ENCODE results near the gene MRPL43.
A peak's percentile ranks its signal among the peaks of the same experiment; 100 is the strongest.

The MRPL43 gene

DNA sequence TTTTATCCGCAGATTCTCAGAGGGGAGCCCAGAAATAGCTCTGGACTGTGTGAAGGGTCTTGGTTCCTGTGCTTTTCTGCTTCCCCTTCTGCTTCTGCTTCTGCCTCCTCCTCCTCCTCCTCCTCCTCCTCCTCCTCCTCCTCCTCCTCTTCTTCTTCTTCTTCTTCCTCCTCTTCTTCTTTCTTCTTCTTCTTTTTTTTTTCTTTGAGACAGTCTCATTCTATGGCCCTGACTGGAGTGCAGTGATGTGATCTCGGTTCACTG is 32.1 kb upstream of the MRPL43 start:
- DNase-seq, result no peak

DNA sequence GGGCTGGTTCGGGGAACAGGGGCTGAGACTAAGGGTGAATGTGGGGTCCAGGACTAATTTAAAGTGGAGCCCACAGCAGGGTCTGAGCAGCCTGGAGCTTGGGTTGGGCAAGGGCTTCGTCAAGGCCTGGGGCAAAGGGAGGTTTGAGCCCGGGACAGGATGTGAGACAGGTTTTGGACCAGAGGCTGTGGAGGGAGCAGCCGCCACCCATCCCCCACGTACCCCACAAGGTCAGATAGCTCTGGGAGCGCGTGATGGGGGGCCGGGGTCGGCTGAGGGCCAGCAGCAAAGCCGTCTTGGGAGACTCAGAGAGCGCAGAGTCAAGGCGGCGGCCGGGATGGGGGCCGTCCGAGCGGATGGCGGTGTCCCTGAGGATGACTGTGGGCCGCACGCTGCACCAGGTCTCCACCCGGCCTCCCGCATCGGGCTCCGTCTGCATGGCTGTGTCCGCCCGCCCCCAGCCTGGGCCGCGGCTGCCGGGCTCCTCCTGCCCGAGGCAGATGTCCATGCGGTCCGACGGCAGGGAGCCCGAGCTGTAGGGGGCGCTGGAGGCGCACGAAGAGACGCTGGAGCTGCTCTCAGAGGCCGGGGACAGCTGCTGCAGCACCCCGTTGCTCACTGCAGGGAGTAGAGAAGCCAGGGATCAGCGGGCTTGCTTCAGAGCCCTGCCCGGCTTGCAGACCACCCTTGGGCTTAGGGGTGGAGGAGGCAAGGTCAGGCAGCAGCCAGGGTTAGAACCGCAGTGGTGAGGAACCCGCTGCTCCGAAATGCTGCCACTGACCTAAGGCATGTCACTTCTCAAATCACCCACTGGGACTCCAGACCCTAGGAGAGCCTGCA is 31.5 kb upstream of the MRPL43 start:
- DNase-seq, result peak; percentile 87 to 94 (median 91)

DNA sequence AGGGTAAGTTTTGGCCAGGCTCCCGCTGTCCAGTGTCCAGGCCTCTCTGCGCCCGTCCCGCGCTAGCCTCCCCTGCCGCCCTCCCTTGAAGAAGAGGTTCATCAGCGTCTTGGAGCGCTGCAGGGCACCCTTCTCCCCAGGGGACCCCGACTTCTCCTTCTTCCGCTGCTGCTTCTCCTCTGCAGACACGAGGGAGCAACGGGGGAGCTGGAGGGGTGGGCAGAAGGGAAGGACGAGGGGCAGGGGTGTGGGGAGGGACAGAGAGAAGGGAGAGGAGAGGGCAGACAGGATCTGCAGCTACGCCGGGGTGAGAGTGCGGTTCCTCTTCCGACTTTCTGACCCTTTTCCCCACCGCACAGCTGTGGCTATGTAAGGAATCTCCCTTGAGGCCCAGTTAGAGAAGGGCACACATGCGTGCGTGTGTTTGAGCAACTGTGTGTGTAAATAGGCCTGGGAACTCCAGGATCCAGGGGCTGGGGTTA is 30.9 kb upstream of the MRPL43 start:
- DNase-seq, result peak; percentile 58 to 73 (median 70)

DNA sequence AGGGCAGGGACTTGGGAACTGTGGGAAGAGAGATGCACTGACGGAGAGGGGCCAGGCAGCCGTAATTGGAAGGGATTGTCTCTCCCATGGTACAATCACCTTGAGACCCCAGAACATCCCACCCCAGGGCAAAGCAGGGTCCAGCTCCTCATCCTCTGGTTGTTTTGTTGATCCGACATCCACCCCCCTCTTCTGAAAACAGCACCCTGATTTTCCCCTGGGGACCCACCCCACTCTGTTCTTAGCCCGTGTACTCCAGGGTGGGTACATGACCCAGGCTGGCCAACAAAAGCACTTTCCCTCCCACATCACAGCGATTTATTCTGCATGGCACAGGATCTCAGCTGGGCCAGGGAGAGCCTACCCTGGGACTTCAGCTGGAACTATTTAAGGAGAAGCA is 29.5 kb upstream of the MRPL43 start:
- DNase-seq, result no peak

DNA sequence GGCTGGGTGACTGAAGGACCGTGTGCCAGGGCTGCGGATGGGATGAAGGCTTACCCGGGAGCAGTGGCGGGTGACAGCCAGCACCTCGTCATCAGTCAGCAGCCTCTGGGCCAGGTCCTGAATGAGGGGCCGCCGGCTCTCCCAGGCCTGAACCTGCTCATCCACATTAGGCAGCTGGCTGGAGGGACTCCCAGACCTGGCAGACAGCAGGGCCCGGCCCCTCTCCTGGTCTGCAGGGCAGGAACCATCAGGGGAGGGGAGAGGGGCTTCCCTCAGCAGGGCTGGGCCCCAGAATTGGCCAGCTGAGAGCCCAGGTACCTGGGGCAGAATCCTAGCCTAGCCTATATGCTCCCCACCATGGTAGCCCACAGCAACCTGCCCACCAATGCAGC is 28.3 kb upstream of the MRPL43 start:
- DNase-seq, result no peak

DNA sequence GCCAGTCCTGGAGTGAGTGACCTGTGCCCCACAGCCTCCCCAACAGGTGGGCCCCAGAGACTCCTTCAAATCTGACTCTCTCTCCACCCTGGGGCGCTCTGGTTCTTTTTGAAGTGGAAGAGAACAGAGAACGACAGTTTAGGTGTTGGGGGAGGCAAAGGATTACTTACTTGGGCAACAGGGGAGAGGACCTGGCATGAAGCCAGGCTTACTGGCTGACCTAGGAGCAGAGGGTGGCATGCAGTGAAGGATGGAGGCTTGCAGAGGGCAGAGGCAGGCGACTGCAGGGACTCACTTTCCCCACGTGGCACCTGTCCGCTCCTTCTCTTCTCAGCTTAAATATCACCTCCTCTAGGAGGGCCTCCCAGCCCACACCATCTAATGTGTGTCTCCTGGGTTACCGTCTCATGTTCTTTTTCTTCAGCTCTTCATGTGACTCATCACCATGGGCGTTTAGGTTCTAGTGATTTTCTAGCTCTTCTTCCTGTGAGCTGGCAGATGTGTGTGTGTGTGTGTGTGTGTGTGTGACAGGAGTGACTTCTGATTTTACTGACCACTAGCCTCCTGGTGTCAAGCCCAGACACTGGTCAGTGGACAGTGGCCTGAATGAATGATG is 27.8 kb upstream of the MRPL43 start:
- DNase-seq, result peak; percentile 40 to 79 (median 48)

DNA sequence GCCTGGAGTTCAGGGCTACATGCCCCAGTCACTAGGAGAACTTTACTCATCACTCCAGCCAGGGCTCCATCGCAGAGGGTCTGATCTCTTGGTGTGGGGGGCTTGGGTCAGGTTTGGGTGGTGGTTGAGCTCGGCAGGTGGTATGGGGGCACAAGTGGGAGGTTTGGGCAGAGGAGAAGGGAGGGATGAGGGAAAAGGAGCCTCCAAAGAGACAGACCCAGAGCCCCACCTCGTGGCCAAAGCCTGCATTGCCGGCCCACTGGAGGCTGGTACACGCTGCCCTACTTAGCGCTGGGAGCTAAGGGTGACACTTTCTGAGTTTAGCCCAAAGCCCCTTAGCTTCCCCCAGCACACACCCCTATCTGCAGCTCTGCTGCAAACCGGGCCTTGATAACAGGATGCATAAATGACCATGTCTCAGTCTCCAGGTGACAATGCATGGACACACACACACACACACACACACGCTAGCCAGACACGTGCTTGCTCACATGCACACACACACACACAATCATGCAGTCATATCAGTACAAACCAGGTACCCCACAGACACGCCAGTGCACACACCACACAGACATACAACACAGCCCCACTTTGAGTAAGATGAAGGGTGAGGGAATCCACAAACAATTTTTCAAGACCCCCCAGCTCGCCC is 27.1 kb upstream of the MRPL43 start:
- DNase-seq, result peak; percentile 75 to 88 (median 86)

DNA sequence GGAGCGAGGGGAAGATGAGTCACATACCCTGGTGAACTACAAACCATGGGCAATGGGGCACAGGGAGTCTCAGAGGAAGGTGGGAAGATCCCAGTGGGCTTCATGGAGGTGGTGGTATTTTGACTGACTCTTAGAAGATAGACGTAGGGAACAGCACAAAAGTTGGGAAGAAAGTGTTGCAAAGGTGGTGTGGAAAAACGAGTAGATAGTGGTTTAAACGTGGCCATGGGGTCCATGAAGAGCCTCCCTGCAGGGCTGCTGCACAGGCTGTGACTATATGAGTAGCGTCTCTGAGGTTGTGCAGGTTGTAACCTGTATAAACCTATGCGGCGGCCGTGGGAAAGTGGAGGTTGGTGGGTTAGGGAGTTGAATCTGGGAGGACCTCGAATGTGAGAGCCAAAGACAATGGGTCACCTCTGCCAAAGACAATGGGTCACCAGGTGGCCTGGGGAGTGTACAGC is 26.1 kb upstream of the MRPL43 start:
- no peak for DNase-seq

DNA sequence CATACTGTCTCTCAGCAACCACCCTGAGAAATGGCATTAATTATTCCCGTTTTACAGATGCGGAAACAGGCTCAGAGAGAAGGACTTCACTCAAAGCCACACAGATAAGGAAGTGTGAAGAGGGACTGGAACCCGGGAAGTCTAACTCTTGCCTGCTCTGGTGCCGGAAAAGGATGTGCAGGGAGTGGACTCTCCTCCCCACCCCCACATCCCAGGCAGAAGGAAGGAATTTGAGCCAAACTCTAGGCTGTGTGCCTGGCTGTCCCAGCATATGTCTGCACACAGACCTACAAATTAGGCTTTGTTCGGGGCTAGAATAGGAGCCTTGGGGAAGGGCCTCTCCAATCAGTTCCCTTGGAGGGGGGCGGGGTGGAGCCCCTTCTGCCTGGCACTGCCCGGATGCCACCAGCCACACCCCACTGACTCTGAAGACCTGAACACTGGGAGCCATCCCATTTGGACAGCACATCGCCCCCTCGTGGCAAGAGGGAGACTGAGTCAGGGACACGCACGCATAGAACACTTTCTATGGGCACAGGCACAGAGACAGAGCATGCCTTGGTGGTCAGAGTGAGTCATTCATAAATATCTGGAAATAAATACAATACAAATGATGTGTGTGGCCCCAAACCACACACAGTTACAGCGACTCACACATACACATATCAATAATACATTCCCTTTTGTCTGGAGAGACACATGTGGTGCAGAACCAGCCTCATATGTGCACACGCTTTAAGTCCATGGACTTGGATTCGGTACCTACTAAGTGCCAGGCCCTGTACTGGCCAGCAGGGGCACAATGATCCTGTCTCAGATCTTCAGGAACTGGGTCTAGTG is 25.4 kb upstream of the MRPL43 start:
- DNase-seq, result peak; percentile 83 to 92 (median 86)

DNA sequence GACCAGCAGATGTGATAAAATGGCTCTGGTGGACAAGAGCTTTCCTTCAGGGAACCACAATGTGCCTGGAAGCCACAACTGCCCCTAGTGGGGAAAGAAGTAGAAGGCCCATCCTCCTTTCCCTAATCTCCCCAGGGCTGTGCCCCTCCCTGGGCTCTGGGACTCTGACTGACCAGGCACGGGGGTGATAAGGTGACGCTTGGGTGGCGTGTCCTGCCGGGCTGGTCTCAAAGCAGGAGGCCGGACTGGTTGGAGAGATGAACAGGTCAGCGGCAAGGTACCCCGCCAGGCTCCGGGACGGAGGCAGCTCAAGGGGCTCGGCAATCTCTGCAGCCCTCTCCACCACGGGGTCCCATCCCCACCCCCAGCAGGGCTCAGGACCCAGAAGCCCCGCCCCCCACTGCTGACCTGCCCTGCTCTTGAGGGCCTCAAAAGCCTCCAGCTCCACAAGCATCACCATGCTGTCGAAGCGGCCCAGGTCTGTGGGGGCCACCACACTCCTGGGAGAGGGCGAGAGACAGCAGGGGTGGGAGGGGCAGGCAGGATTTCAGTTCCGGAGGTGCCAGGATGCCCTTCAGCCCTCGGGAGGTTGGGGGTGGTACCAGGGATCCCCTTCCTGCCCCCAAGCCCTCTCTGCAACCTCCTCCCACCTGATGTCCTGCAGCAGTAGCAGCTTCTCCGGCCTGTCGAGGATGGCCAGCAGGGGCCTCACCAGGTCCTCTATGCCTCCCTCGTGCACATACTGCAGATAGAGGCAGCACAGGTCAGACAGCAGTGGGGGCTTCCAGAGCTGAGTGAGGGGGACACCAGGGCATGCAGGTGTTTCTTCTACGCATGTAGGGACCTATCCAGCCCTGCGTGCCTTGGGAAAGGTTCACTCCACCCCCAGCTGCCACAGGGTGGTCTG is 24.5 kb upstream of the MRPL43 start:
- DNase-seq, result peak in 2 of 4 experiments; percentile 20 to 36

DNA sequence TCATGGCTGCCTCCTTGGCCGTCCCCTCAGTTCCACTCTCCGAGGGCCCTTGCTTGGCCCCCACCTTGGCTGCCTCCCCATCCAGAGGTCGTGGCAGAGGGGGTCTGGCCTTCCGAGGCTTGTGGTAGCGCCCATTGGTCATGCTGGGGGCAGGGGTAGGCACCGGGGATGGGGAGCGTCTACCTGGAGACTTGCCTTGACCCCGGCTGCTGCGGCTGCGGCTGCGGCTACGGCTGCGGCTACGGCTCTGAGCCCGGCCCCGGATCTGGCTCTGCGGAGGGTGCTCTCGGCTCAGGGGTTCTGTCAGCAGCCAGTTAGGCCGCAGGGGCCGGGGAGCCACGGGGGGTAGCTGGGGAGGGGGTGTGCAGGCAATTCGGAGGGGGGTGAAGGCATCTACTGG is 23.0 kb upstream of the MRPL43 start:
- DNase-seq, result no peak

DNA sequence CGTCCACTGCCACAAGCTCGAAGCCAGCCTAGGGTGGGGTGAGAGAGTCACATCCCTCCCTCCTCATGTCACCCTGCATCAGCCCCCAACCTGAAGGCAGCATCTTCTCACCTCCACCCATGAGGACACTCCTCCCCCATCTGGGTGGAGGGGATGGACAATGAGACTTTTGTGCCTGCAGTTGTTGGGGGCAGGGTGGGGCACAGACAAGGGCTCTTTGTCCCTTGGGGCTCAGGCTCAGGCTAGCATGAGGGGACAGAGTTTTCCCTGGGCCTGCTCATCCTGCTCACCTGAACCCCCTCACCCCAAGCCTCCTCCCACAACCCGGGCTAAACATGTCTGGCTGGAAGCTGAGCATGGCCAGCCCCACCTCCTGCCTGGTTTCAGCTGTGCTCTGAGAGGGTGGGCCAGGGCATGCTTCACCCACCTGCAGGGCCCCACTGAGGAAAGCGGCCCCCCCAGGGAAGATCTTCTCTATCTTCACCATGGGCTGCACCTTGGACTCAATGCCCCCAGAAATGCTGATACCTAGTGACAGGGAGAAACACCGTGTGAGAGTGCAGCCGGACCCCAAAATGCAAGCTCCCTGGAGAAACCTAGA is 21.6 kb upstream of the MRPL43 start:
- no peak for DNase-seq

DNA sequence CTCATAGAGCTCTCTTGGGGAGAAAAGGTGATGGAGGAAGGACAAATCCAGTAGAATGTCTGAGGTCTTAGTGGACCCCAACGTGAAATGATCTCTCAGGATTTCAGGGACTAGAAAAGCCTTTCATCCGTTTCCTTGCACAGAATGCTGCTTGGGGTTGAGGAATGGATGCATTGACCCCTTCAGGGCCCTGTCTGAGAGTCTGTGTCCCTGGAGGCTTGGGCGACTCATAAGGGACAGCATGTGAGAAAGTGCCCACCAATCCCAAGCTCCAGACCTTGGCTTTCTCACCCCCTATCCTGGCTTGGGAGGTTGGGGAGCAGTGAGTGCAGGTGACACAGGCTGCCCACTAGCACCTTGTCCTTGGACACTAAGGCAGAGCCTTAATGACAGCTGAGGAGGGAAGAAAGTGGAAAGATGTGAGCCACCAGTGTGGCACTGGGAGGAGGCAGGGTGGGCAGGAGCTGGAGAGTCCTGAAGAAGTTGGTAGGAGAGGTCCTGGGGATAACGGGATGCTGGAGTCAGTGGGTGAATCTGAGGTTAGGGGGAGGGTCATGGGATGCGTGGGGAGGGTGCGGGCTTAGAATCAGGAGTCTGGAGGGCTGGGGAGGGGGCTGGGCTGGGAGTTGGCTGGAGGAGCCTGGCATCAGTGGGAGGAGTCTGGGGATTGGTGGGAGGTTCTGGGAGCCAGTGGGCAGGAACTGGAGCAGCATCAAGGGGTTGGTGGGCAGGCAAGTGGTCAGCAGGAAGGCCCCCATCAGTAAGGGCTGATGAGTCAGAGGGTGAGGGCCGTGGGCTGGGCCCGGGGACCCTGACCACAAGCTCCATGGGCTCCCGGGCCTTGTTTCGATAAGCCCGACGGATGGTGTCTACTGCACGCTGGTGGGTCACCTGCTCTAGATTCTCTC is 20.9 kb upstream of the MRPL43 start:
- DNase-seq, result no peak

DNA sequence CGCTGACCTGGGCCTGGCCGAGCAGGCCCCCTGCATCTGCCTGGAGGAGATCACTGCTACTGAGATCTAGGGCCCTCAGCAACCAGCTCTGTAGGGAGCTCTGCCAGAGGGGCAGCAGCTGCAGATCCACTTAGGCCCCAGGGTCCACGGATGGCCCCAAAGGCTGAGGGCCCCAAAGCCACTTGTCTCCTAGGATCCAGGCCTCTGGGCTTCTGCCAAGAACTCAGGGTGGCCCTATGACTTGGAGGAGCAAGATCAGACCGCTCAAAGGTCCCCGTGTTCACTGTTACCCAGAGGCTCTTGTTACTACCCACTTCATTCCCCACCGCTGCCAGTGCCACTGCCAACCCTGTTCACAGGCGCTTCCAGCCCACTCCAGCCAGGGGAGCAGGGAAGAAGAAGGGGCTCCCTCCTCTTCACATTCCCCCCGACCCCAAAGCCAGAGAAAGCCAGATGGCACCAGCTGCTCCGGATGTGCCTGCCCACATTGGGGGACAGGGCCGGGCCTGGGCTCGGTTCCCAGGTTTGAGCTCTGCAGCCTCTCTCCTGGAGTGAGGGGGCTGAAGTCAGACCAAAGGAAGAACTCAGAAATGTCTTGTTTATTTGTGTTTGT is 19.9 kb upstream of the MRPL43 start:
- no peak for DNase-seq

DNA sequence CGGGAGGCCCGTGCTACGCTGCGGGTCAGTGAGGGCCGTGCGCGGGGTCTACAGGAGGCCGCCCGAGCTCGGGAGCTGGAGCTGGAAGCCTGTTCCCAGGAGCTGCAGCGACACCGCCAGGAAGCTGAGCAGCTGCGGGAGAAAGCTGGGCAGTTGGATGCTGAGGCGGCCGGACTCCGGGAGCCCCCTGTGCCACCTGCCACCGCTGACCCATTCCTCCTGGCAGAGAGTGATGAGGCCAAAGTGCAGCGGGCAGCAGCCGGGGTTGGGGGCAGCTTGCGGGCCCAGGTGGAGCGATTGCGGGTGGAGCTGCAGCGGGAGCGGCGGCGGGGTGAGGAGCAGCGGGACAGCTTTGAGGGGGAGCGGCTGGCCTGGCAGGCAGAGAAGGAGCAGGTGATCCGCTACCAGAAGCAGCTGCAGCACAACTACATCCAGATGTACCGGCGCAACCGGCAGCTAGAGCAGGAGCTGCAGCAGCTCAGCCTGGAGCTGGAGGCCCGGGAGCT is 19.3 kb upstream of the MRPL43 start:
- no peak for DNase-seq

DNA sequence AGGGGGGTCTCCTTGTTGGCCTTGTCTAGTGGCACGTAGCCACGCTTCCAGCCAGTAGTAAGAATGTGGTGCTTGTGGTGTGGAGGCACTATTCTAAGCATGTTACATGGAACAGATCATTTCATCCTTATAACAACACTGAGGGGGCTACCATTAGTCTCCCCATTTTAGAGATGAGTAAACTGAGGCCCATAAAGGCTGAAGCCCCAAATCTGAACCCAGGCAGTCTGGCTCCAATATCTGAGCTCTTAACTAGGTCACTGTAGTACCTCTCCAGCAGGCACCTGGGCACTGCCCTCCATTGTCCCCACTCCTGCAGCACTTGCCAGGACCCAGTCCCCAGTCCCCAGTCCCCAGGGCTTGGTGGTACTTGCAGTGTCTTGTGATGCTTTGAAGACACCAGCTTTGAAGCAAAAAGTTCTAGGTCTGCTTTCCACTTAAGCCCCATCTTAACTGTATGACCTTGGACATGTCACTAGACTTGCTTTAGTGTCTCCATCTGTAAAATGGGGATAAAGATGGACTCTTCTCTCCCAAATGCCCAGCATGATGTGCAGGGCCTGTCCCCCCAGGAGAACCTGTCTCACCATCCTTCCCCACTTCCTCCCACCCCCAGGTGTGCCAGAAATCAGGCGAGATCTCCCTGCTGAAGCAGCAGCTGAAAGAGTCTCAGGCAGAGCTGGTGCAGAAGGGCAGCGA is 18.7 kb upstream of the MRPL43 start:
- DNase-seq, result no peak

DNA sequence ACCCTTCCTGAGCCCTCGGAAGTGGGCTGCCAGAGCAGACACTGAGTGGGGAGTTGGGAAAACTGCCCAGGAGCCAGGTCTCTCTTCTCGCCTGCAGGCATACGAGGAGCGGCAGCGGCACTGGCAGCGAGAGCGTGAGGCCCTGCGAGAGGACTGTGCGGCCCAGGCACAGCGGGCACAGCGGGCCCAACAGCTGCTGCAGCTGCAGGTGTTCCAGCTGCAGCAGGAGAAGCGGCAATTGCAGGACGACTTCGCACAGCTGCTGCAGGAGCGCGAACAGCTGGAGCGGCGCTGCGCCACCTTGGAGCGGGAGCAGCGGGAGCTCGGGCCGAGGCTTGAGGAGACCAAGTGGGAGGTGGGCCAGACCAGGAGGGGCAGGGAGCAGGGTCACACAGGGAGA is 18.1 kb upstream of the MRPL43 start:
- no peak for DNase-seq

DNA sequence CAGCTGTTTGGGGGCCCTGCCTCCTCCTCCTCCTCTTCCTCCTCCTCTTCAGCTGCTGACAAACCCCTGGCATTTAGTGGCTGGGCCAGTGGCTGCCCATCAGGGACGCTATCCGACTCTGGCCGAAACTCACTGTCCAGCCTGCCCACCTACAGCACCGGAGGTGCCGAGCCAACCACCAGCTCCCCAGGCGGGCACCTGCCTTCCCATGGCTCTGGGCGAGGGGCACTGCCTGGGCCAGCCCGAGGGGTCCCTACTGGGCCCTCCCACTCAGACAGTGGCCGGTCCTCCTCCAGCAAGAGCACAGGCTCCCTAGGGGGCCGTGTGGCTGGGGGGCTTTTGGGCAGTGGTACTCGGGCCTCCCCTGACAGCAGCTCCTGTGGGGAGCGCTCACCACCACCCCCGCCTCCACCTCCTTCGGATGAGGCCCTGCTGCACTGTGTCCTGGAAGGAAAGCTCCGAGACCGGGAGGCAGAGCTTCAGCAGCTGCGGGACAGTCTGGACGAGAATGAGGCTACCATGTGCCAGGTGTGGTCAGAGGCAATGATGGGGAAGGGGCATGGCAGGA is 16.4 kb upstream of the MRPL43 start:
- no peak for DNase-seq

DNA sequence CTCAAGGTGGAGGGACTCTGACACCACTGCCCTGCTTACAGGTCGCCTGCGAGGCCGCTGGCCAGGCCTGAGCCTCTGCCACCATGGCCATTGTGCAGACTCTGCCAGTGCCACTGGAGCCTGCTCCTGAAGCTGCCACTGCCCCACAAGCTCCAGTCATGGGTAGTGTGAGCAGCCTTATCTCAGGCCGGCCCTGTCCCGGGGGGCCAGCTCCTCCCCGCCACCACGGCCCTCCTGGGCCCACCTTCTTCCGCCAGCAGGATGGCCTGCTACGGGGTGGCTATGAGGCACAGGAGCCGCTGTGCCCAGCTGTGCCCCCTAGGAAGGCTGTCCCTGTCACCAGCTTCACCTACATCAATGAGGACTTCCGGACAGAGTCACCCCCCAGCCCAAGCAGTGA is 15.2 kb upstream of the MRPL43 start:
- DNase-seq, result no peak

All from suppressor macrophage (primary cell).